ENCODE results near the gene CYP27B1. TPM values are rescaled to one million over a fixed set of nuclear protein-coding genes. Genes with fewer than 3 reads are reported as not detected.

Gene CYP27B1
- total and polyA plus RNA-seq, 9 of the 15 experiments (the other 6 are each of a cell fraction or from before 2014, with no cell fraction given), result 0.18 to 4.2 (median 1.8) TPM

GRCh38 chr12:57750561-57751431 is 16.1 kb downstream of the CYP27B1 start:
- peak overlapping the region; percentile 99 for H3K4me2 ChIP-seq (ENCODE audit: insufficient read depth, low read length)
- no peak for ATAC-seq
- no peaks in the 10 kb centered on the region for H3K9me1 ChIP-seq (ENCODE audit: control insufficient read depth, insufficient read depth, low read length)
- peaks cover 25 to 40% of the 10 kb centered on the region in 2 experiments for H3K4me1 ChIP-seq (replicated peaks in 1 of 2; ENCODE audit: control insufficient read depth in 2 of 2, insufficient read depth in 2 of 2, low read length in 2 of 2)
- H3K9me3 ChIP-seq (replicated peaks; ENCODE audit: control insufficient read depth, insufficient read depth, low read depth, low read length), result no peaks in the 10 kb centered on the region
- H2AFZ ChIP-seq (ENCODE audit: low read depth, low read length), result no peak overlapping the region
- FAIRE-seq, result no peak
- ChIA-PET POLR2A (interaction anchor here (0.6 to 0.7 kb wide), 2 partner anchors 142 to 238 kb away, joined by 3 read pairs; no protein-coding TSS in a partner anchor), CTCF (ENCODE audit: low intra/inter-chr PET ratio) (no interaction called here)
- H3K9ac ChIP-seq (ENCODE audit: insufficient read depth in 1 of 2, low read depth in 2 of 2, low read length in 2 of 2), result peak overlapping the region; percentile 97
- peak overlapping the region; percentile 96 for H3K27ac ChIP-seq (ENCODE audit: extremely low read depth, low read depth, low read length)
- H3K4me3 ChIP-seq, result peak overlapping the region; percentile 66
- DNase-seq (ENCODE audit: extremely low read depth in 1 of 4, low spot score in 3 of 4), result no peak
- H3K36me3 ChIP-seq (ENCODE audit: control insufficient read depth, insufficient read depth, low read length), result peaks cover 56% of the 10 kb centered on the region
- 53% methylated on average over 15 of the region's 15 CpGs for WGBS (ENCODE audit: insufficient coverage, low coverage, missing lambda C conversion rate)
- no TSS peak for BruUV-seq (replicated peaks)
- H3K79me2 ChIP-seq (ENCODE audit: control insufficient read depth, insufficient read depth, low read length), result peaks cover 39% of the 10 kb centered on the region
- in situ Hi-C loops (cut with MboI), result no loop called here
- intact Hi-C loops (cut with micrococcal nuclease), result no loop called here
- no peaks in the 10 kb centered on the region for H4K20me1 ChIP-seq (replicated peaks; ENCODE audit: control insufficient read depth, insufficient read depth, low read length)
- H3K27me3 ChIP-seq (ENCODE audit: control insufficient read depth in 2 of 2, insufficient read depth in 2 of 2, low read length in 2 of 2), result no peaks in the 10 kb centered on the region; a peak in 1 of 5 replicates
- TF ChIP-seq ZNF766 (CRISPR knock-in tag; conservative IDR thresholded peaks at IDR 0.05) (no peak), C11orf30 (IDR thresholded peaks at IDR 0.05; ENCODE audit: low read depth) (no peak), KLF10 (CRISPR knock-in tag; IDR thresholded peaks at IDR 0.05) (no peak), ZC3H8 (IDR thresholded peaks at IDR 0.05) (no peak), ZC3H11A (IDR thresholded peaks at IDR 0.05; ENCODE audit: low read depth, low read length) (no peak), CEBPG (CRISPR knock-in tag; IDR thresholded peaks at IDR 0.05) (peak; percentile 29; the same call in 1 of the 2 replicates), CEBPG (tag; conservative IDR thresholded peaks at IDR 0.05 in 1 of 2, IDR thresholded peaks at IDR 0.05 in 1 of 2) (no peak), ZNF717 (CRISPR knock-in tag; IDR thresholded peaks at IDR 0.05) (no peak), SP1 (CRISPR knock-in tag; IDR thresholded peaks at IDR 0.05) (no peak), SMARCA5 (IDR thresholded peaks at IDR 0.05) (no peak), MTA1 (IDR thresholded peaks at IDR 0.05; ENCODE audit: borderline replicate concordance) (no peak), PHF20 (IDR thresholded peaks at IDR 0.05; ENCODE audit: partially characterized antibody) (no peak), SP2 (IDR thresholded peaks at IDR 0.05; ENCODE audit: extremely low read depth, low read depth, low read length, poor library complexity, severe bottlenecking) (no peak), CEBPB (tag; IDR thresholded peaks at IDR 0.05) (no peak), E2F6 (IDR thresholded peaks at IDR 0.05; ENCODE audit: borderline replicate concordance in 1 of 2, extremely low read depth in 1 of 2, insufficient read depth in 1 of 2, insufficient read length in 1 of 2, low read depth in 1 of 2, low read length in 1 of 2, poor library complexity in 1 of 2, severe bottlenecking in 1 of 2) (peak in 1 of 2 experiments; percentile 9), BCL6 (CRISPR knock-in tag; IDR thresholded peaks at IDR 0.05) (no peak), KDM5B (IDR thresholded peaks at IDR 0.05; ENCODE audit: insufficient replicate concordance, low read depth, low read length) (no peak), NR2C2 (CRISPR knock-in tag; IDR thresholded peaks at IDR 0.05) (no peak), NR2C2 (tag; IDR thresholded peaks at IDR 0.05) (no peak), E2F4 (CRISPR knock-in tag; IDR thresholded peaks at IDR 0.05; ENCODE audit: low read depth) (no peak)
